Upper lobe of right lung (tissue), 1 donor: ENCODE results near the gene TPCN2. TPM values are rescaled to one million over a fixed set of nuclear protein-coding genes. Genes with fewer than 3 reads are reported as not detected.

Experiments used
- ATAC-seq: fragments of 200-7000 bp; cut with Tn5 transposase; one replicate; pipeline ENCODE4 v1.9.1; 2020; ENCODE audit warnings: mild to moderate bottlenecking, moderate library complexity
- DNase-seq: peaks from one replicate; pipeline ENCODE4 v3.0.0-alpha.2; 2020
- H3K27ac ChIP-seq: fragments of 200-600 bp; one replicate; pipeline ENCODE4 v1.8.0; 2022
- H3K27me3 ChIP-seq: fragments of 200-600 bp; one replicate; pipeline ENCODE4 v1.8.0; 2022; ENCODE audit warnings: mild to moderate bottlenecking
- H3K36me3 ChIP-seq: fragments of 200-600 bp; one replicate; pipeline ENCODE4 v1.8.0; 2022
- H3K4me1 ChIP-seq: fragments of 200-600 bp; one replicate; pipeline ENCODE4 v1.8.0; 2022
- H3K4me3 ChIP-seq: fragments of 200-600 bp; one replicate; pipeline ENCODE4 v1.8.0; 2022; ENCODE audit warnings: mild to moderate bottlenecking
- H3K9me3 ChIP-seq: fragments of 200-600 bp; one replicate; pipeline ENCODE4 v1.8.0; 2022
- intact Hi-C: fragments of 100-400 bp; cut with DNase I; formaldehyde crosslinking; loops from one replicate; pipeline ENCODE4 v1.11.0; 2022
- microRNA-seq: library from miRNA; unstranded; fragments of <30 nt; microRNA quantifications from one replicate; pipeline ENCODE4 v1.2.0, GENCODE V29; 2020; ENCODE audit warnings: borderline microRNAs expressed
- total RNA-seq: library from RNA; stranded (reverse); fragmentation: NEBNext Ultra II Directional; extraction: Animal tissue kit (Norgen Biotek cat#: 25700); gene quantifications from one replicate; pipeline ENCODE4 v1.2.1, GENCODE V29; 2021
- TF ChIP-seq, protein P1 (sequence below): fragments of 200-600 bp; IDR thresholded peaks from one replicate; pipeline ENCODE4 v1.8.0; 2022; ENCODE audit warnings: antibody characterized with exemption
- donor health status: DM: no; HTN: yes; CAD: no; lungs with severe emphysema.

Gene TPCN2
- total RNA-seq, 1 donor from 2014 or later = 16.6 TPM

DNA sequence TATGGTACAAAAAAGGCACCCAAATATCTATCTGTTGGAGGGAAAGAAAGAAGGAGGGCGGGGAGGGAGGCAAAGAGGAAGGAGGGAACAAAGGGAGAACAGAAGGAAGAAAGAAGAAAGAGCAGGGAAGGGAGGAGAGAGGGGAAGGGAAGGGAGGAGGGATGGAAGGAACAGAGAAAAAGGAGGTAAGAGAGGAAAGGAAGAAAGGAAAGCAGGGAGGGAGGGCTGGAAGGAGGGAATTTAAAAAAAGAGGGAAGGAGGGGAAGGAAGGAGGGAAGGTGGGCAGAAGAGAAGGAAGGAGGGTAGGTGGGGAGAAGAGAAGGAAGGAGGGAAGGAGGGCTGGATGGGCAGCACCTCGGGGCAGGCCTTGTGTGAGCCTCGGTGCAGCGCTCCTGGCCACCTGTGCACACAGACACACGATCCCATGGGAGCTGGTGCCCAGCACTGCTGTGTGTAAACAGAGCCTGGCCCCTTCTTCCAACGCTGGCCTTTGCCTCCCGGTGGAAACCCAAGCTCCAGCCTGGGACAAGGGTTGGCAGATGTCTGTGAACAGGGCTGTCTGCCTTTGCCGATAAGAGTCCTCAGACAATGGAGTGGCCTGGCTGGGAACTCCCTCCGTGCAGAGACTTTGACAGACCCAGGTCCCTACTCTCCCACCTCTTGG, 130.2 kb downstream of the TPCN2 start:
- Histone ChIP-seq H3K27me3 (no peaks in the 10 kb centered on the region), H3K27ac (no peak overlapping the region), H3K4me1 (no peaks in the 10 kb centered on the region), H3K4me3 (no peak overlapping the region), H3K36me3 (no peaks in the 10 kb centered on the region), H3K9me3 (no peaks in the 10 kb centered on the region)
- ATAC-seq (no peak), DNase-seq (no peak)
- TF ChIP-seq, protein P1, sequence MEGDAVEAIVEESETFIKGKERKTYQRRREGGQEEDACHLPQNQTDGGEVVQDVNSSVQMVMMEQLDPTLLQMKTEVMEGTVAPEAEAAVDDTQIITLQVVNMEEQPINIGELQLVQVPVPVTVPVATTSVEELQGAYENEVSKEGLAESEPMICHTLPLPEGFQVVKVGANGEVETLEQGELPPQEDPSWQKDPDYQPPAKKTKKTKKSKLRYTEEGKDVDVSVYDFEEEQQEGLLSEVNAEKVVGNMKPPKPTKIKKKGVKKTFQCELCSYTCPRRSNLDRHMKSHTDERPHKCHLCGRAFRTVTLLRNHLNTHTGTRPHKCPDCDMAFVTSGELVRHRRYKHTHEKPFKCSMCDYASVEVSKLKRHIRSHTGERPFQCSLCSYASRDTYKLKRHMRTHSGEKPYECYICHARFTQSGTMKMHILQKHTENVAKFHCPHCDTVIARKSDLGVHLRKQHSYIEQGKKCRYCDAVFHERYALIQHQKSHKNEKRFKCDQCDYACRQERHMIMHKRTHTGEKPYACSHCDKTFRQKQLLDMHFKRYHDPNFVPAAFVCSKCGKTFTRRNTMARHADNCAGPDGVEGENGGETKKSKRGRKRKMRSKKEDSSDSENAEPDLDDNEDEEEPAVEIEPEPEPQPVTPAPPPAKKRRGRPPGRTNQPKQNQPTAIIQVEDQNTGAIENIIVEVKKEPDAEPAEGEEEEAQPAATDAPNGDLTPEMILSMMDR = no peak
- intact Hi-C loops = no loop called here

DNA sequence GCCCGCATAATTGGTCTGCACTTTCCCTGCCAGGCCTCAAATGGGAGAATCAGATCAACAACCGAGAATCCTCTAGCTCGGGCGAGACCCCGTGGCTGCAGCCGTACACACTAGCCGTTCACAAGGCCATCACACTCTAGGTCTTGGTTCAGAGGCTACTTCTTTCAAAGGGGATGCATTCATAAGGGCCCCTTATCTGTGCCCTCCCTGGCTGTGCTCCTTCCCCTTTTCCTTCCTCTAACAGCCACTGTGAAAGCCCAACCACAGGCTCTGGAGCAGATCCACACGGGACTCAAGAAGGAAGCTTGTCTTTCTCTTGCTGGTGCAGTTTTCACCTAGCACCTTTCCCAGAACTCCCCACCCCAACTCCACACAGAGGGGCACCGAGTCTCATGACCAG, 131.5 kb downstream of the TPCN2 start:
- intact Hi-C loops = no loop called here
- Histone ChIP-seq H3K9me3 (no peaks in the 10 kb centered on the region), H3K27me3 (no peaks in the 10 kb centered on the region), H3K4me1 (no peaks in the 10 kb centered on the region), H3K4me3 (no peak overlapping the region), H3K27ac (no peak overlapping the region), H3K36me3 (no peaks in the 10 kb centered on the region)
- TF ChIP-seq, protein P1 = no peak
- DNase-seq (no peak), ATAC-seq (no peak)

DNA sequence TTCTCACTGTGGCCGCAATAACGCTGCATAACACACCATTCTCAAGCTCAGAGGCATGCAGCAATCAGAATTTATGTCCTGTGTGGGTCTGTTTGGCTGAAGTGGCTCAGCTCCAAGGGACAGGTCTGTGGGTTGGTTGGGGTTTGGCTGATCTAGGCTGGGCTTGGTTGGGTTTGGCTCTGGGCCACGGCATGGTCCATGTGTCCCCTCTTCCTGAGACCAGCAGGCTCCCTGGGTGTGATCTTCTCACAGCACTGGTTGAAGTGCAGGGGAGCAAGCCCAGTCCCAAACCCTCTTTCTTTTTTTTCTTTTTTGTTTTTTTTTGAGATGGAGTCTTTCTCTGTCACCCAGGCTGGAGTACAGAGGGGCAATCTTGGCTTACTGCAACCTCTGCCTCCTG, 132.0 kb downstream of the TPCN2 start:
- ATAC-seq (no peak), DNase-seq (no peak)
- no peaks in the 10 kb centered on the region for H3K27me3 ChIP-seq
- no peak overlapping the region for H3K4me3 ChIP-seq
- intact Hi-C loops = no loop called here
- no peaks in the 10 kb centered on the region for H3K36me3 ChIP-seq
- H3K27ac ChIP-seq = no peak overlapping the region
- no peaks in the 10 kb centered on the region for H3K4me1 ChIP-seq
- no peaks in the 10 kb centered on the region for H3K9me3 ChIP-seq
- TF ChIP-seq, protein P1 = no peak

DNA sequence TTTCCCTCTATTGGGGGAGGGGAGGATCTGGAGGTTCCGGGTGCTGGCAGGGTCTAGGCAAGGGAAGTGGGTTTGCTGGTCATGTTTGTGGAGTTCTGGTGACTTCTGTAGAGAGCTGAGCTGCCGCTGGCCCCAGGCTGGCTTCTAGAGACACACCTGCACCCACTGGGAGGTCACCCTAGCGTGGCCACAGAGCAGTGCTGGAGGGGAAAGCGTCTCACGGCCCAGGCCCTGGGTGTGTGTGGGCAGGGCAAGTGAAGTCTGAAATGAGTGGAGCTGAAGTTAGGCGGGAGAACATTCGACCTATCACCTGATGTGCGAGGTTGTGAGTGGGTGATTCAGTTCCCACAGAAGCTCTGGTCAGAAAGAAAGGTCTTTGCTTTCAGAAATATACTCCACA, 134.9 kb downstream of the TPCN2 start:
- Histone ChIP-seq H3K4me1 (no peaks in the 10 kb centered on the region), H3K36me3 (no peaks in the 10 kb centered on the region), H3K4me3 (no peak overlapping the region), H3K27ac (no peak overlapping the region), H3K9me3 (no peaks in the 10 kb centered on the region), H3K27me3 (no peaks in the 10 kb centered on the region)
- intact Hi-C loops = no loop called here
- ATAC-seq (no peak), DNase-seq (no peak)
- TF ChIP-seq, protein P1 = no peak

Small RNA genes within 50 kb of the gene (microRNA-seq; reads per million reads assigned to microRNA genes)
- gene MIR3164 = not detected

Other genes starting within 250 kb of the TPCN2 start
- gene CPT1A, start 207.0 kb upstream of the TPCN2 start, total RNA-seq = 76.4 TPM
- gene MRPL21, start 145.1 kb upstream of the TPCN2 start, total RNA-seq = 36.3 TPM
- 20.3 TPM for gene IGHMBP2, start 145.0 kb upstream of the TPCN2 start, total RNA-seq
- not detected for gene MRGPRD, start 67.9 kb upstream of the TPCN2 start, total RNA-seq
- 13.2 TPM for gene MRGPRF, start 35.7 kb upstream of the TPCN2 start, total RNA-seq
- not detected for gene SMIM38, start 107.0 kb downstream of the TPCN2 start, total RNA-seq
- gene MYEOV, start 245.2 kb downstream of the TPCN2 start, total RNA-seq = 0.23 TPM